Stimulated activated CD8-positive, alpha-beta memory T cell treated with anti-CD3 and anti-CD28 coated beads, Interleukin-15, amount 100 ng/mL, for 24 hours (primary cell): ENCODE measurements around the gene CNOT2.

ENCODE experiments used
- DNase-seq: peaks from one replicate; pipeline ENCODE4 v3.0.0-alpha.2; 2020; ENCODE audit warnings: low read depth

The CNOT2 gene

GRCh38 chr12:70251661-70252060 lies 8.4 kb downstream of the CNOT2 start:
- no peak for DNase-seq

GRCh38 chr12:70252832-70253231 lies 9.6 kb downstream of the CNOT2 start:
- DNase-seq = no peak

GRCh38 chr12:70254225-70254624 lies 11.0 kb downstream of the CNOT2 start:
- DNase-seq = no peak

GRCh38 chr12:70254846-70255245 lies 11.6 kb downstream of the CNOT2 start:
- DNase-seq = no peak

- DNase-seq = no peak
Observed at GRCh38 chr12:70255311-70255710, 12.1 kb downstream of the CNOT2 start.

- DNase-seq = no peak
Observed at GRCh38 chr12:70258605-70259403, 15.6 kb downstream of the CNOT2 start.

- no peak for DNase-seq
Observed at GRCh38 chr12:70260646-70261045, 17.4 kb downstream of the CNOT2 start.

- no peak for DNase-seq
Observed at GRCh38 chr12:70264067-70264867, 21.0 kb downstream of the CNOT2 start.

- no peak for DNase-seq
Observed at GRCh38 chr12:70265132-70265531, 21.9 kb downstream of the CNOT2 start.

GRCh38 chr12:70267550-70267949 lies 24.3 kb downstream of the CNOT2 start:
- DNase-seq = no peak

GRCh38 chr12:70268972-70269371 lies 25.7 kb downstream of the CNOT2 start:
- DNase-seq = no peak

- no peak for DNase-seq
Observed at GRCh38 chr12:70270108-70270507, 26.9 kb downstream of the CNOT2 start.

GRCh38 chr12:70271025-70271424 lies 27.8 kb downstream of the CNOT2 start:
- no peak for DNase-seq

GRCh38 chr12:70272510-70272909 lies 29.3 kb downstream of the CNOT2 start:
- DNase-seq = no peak

- DNase-seq = no peak
Observed at GRCh38 chr12:70275045-70275444, 31.8 kb downstream of the CNOT2 start.

GRCh38 chr12:70277973-70278372 lies 34.7 kb downstream of the CNOT2 start:
- DNase-seq = no peak

- DNase-seq = no peak
Observed at GRCh38 chr12:70278945-70279344, 35.7 kb downstream of the CNOT2 start.

GRCh38 chr12:70283232-70283631 lies 40.0 kb downstream of the CNOT2 start:
- DNase-seq = no peak

GRCh38 chr12:70288817-70289216 lies 45.6 kb downstream of the CNOT2 start:
- DNase-seq = no peak

GRCh38 chr12:70290116-70290515 lies 46.9 kb downstream of the CNOT2 start:
- DNase-seq = no peak

- no peak for DNase-seq
Observed at GRCh38 chr12:70292017-70292776, 49.0 kb downstream of the CNOT2 start.

GRCh38 chr12:70304684-70305555 lies 61.7 kb downstream of the CNOT2 start:
- DNase-seq = peak; percentile 3
